IPS-11a (cell line): ENCODE data around the gene TRIM59.

Source experiments
- H3K4me3 ChIP-seq: one replicate; pipeline ENCODE4 v1.5.1; 2013; ENCODE audit warnings: low read depth, low read length, control low read depth

The TRIM59 gene

DNA sequence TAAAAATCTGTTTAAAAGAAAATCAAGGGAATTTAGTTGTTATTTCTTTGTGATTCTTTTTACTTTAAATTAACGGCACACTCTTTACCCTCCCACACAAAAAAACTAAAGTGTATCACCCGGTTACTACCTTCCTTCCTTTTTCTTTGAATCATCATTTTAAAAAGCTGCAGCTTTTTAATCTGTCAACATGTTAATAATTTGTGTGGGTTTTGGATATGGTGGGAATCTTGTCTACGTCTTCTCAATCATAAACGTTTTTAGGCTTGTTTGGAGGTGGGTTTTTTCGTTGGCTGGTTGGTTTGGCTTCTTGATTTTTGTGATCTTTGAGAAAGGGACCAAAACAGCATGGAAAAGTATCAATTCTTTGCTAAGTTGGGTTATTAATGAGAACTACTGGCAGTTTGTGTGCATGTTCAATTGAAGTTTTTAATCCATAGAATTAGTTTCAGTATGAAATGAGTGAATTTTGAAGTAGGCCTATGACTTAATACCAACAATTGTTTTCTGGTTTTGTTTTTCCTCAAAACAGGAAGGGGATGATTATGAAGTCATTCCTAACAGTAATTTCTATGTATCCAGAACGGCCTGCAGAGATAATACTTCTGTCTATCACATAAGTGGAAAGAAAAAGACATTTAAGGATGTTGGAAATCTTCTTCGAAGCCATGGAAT, 45.7 kb downstream of the TRIM59 start:
- no peak overlapping the region for H3K4me3 ChIP-seq

DNA sequence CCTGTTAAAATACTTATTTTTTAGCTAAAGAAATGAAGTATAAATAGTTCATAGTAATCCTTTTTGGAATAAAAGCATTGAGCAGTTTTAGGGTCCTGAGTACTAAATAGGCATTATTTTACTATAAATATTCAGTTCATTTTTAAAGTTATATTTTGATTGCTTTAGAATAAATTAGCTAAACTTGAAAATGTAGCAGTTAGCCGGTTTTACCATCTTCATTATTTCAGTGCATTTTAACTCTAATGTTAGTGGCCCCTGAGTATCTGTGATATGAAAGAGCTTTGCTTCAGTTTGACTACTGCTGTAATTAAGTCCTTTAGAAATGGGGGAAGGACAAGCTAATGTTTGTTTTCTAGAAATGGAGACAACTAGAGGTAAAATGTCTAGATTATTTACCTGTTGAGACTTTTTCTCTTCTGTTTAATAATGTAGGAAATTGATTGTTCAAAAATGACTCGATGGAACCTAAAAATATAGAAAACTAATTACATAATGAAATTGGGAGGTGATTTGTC, 46.5 kb downstream of the TRIM59 start:
- no peak overlapping the region for H3K4me3 ChIP-seq

DNA sequence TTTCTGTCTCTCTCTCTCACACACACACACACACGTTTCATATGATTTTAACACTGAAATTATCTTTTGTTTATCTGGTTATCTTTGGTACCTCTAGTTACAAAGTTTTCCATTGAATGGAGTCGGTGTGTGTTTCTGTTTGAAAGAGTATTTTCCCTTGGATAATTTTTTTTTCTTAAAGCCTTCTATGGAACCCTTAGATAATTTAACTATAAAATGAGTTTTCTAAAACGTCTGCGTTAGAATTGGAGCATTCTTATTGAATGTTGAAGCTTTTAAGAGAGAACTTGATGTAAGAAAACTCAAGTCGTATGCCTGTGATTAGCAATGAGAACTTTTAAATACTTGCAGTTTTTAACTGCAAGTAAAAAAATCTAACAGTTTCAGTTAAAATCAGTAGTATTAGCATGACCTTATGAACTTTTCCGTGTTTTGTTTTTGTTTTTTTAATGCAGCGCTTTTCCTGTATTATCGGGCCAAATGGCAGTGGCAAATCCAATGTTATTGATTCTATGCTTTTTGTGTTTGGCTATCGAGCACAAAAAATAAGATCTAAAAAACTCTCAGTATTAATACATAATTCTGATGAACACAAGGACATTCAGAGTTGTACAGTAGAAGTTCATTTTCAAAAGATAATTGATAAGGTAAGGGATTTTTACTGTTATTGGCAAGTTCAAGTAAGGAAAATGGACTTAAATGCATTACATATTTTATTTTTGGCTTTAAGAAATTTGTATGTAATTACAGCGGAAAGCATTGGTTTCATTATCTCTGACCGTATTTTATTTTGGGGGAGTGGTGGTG, 47.2 kb downstream of the TRIM59 start:
- H3K4me3 ChIP-seq = peak overlapping the region; percentile 95

DNA sequence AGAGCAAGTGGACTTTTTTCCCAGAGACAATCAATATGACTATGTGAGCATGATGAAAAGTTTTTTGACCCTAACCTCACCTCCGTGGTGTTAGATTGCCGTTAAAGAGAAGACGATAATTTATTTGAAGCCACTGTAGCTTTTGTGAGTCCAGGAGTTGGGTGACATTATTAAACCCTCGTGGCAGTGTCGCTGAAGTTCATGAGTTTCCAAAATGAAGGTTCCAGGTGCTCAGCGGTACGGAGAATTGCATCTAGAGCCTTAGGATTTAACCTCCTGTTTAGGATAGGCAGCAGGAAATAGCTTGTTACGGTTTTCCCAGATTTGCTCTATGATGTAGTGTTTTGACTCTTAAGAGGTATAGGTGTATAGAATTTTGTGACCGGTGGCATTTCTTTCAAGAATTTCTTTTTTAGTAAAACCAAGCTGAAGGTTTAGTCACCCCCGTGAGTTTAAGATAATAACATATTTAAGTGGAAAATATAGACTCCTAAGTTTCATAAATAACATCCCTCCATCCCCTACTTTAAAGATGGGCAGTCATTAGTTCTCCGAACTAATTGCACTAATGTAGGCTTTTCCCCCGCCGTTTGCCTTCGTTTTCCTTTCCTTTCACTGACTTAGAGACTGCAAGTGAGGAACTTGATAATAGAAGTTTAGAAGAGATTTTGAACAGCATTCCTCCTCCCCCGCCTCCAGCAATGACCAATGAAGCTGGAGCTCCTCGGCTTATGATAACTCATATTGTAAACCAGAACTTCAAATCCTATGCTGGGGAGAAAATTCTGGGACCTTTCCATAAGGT, 48.1 kb downstream of the TRIM59 start:
- peak overlapping the region; percentile 95 for H3K4me3 ChIP-seq

DNA sequence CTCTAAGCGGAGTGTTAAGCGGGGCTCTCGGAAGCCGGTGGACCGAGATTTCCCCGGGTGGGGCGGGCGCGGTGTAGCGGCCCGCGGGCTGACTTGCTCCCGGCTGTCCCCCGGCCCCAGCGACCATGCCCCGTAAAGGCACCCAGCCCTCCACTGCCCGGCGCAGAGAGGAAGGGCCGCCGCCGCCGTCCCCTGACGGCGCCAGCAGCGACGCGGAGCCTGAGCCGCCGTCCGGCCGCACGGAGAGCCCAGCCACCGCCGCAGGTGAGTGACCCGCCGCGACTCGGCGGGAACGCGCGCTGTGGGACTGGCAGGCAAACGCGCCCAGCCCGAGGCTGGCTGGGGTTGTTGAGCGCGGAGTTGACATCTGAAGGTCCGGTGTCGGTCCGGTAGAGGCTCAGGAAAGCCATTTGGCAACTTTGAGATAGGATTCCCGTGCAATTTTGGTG, 48.9 kb downstream of the TRIM59 start:
- H3K4me3 ChIP-seq = peak overlapping the region; percentile 95

DNA sequence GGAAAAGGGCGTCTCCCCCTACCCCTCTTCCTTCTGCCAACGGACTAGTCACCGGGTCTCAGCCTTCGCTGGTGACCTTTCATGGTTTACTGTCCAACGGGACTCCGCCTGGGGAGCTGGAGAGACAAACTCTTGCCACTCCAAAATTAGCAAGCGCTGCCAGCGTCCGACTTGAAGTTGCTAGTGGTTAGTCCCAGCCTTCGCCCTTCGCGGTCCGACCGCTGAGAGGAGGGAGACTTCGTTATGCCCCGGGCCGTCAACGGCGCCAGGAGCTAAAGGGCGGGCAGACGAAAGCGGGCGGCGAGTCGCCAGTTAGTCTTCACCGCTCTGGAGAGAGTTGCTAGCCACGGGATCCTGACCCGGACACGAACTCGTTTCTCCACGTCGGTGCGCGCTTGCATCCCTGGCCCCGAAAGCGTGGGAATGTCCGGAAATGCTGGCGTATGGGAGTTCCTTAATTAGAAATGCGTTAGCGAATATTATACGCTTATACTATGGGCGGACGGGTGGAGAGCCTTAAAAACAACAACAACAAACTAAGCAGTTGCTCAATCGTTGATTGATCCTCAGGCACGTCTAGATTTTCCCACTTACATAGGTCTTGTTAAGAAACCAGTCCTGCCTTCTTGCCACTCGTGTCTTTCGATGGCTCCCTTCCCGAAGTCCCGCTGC, 49.4 kb downstream of the TRIM59 start:
- H3K4me3 ChIP-seq = peak overlapping the region; percentile 95

DNA sequence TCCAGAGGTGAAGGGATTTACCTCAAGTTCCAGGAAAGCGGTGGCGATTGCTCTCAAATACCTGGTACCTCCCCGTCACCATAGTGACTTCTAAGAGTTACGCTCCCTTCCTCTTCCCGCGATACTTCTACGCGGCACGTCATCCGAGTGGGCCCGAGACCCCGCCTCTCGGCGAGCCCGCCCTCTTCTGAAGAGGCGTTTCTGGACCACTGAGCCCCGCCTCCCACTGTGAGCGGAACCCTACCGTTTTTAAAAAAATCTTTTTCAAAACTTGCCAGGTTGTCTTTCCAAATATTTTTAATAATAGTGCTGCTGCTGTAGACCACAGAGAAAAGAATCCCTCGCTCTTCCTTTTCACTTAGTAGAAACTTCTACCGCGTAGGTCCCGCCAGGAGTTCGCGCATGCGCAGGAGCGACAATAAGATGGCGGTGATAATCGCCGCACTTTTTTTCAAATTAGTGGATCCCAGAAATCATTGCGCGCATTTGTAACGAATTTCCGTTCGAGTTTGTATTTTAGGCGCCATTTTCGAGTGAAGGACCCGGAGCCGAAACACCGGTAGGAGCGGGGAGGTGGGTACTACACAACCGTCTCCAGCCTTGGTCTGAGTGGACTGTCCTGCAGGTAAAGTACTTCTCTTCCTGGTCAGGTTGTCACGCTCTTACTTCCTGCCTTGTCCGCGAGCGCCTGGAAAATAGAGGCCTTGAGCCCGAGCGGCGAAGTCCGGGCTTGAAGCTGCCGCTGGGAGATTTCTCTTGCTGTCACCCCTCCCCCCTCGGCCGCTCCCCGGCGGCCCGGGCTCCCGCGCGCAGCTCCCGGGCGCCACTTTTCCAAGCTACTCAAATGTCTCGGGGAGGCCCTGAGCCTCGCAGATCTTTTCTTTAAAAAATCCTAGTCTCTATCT, 50.2 kb downstream of the TRIM59 start, which contains the start of the genes IFT80 and SMC4:
Gene IFT80, minus strand, starts transcription at position 101 of the 905 bp plus-strand sequence. CDS start 14,625 bp downstream, outside the sequence.
Gene SMC4, plus strand, starts transcription at position 526 of the 905 bp plus-strand sequence. CDS start 1,177 bp downstream, outside the sequence.
- H3K4me3 ChIP-seq = peak within 1 kb of the TSS; percentile 95

DNA sequence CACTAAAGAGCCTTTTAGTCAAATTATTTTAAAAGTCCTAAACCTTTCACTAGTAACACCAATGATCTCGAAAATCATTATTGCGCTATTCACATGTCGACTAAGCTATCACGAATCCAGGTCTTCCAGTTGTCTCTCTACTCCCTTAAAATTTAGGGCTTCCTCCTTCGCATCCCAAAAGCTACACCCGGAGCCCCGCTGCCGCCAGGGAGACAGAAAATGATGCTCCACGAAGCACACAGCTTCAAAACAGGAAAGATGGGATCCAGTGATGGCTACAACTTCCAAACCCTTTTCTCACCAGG, 50.8 kb downstream of the TRIM59 start:
- peak overlapping the region; percentile 95 for H3K4me3 ChIP-seq

DNA sequence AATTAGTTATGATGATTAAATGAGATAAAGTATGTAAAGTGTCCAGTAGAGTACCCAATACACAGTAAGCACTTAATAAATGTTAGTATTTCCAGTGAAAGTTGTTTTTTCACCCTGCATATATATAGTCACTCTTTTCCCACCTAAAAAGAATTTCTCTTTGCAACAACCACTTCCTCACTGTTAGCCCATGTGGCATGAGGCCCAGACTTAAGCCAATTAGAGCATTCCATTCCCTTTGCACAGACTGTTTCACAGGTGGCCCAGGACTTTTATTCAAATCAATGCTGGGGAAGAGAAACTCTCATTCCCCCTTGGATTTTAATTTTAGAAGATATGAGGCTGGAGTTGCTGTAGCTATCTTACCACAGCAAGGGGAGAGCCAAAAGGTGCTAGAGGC, 54.3 kb downstream of the TRIM59 start:
- H3K4me3 ChIP-seq = no peak overlapping the region

DNA sequence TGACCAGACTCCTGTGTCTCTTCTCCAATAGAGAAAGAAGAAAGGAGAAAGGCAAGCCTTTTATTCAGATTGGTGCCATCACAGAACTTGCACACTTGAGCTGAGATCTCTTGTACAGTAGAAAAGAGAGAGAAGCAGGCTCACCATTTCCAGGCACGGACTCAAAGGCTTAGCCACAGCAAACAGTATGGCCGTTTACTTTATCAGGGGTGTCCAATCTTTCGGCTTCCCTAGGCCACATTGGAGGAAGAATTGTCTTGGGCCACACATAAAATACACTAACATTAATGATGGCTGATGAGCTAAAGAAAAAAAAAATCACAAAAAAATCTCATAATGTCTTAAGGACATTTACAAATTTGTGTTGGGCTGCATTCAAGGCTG, 55.6 kb downstream of the TRIM59 start:
- no peak overlapping the region for H3K4me3 ChIP-seq

DNA sequence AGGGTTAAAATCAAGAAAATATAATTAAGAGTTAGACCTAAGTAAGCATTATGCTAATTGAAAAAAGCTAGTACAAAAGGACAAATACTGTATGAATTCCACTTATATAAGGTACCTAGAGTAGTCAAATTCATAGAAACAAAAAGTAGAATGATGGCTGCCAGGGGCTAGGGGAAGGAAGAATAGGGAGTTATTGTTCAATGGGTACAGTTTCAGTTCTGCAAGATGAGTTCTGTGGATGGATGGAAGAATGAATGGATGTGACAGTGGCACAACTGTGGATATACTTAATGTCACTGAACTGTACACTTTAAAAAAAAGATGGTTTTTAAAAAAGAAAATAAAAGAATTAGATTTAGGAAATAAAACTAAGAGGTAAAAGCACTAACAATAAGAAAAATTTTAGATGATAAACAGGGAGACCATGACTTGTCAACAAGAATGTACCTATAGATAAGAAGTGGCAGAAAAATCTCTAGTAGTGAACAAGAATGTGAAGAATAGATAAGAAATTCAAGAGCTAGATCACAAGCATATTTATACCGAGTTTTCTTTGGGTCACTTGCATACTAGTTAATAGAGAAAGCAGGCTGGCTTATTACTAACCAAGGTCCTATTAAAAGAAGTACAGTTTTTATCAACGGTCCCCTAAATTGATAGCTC, 56.1 kb downstream of the TRIM59 start:
- no peak overlapping the region for H3K4me3 ChIP-seq

DNA sequence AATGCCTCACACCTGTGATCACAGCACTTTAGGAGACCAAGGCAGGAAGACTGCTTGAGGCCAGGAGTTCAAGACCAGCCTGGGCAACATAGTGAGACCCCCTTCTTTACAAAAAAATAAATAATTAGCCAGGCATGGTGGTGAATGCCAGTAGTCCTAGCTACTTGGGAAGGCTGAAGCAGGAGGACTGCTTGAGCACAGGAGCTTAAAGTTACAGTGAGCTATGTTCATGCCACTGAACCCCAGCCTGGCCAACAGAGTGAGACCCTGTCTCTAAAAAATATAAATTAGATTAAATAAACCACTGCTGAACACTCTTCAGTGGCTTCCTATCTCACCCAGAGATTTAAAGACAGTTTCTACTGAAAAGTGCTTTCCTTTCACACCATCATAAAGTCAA, 56.8 kb downstream of the TRIM59 start:
- H3K4me3 ChIP-seq = no peak overlapping the region

DNA sequence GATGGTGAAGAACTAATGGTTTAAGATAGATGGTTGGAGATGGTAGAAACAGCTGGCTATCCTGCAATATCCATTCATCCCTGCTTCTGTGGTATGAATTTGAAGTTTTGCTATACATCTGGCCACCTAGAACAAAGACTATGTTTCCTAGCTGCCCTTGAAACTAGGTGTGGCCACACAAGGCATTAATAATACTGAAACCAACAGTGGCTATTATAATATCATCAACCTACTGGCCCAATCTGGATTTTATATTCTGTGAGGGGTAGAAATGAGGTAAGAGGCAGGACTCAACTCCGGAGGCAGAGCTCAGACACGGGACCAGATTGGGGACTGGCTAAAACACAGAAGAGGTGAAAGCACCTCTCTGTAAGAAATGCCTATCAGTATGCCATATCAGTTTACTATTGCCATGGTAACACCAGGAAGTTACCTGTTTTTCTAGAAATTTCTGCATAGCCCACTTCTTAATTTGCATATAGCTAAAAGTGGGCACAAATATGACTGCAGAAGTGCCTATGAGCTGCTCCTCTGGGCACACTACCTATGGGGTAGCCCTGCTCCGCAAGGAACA, 58.9 kb downstream of the TRIM59 start:
- H3K4me3 ChIP-seq = no peak overlapping the region
